ENCODE results near the gene NCR3LG1. TPM values are rescaled to one million over a fixed set of nuclear protein-coding genes. Genes with fewer than 3 reads are reported as not detected.

NCR3LG1 gene
- total and polyA plus RNA-seq, 2 donors (not counting 1 experiment from before 2014, with no cell fraction given): 0.12 to 0.64 TPM

DNA sequence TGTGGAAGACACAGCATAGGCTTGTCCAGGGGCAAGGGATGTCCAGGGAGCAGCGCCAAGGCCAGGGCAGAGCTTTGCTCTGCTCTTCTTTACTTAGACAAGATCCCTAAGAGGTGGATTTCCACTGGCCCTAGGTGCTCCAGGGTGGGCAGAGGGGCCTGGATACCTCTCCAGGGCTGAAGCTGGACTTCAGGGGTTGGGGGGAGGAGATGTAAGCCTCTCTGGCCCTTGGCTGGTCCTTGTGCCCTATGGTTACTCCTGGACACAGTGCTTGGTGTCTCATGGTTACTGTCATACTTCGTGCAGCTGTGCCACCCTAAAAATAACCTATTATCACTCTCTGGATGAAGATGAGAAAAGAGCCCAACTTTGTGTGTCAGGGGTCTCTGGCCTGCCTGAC, 49.7 kb downstream of the NCR3LG1 start:
- Histone ChIP-seq H3K36me3 (replicated peaks in 1 of 2; ENCODE audit: control extremely low read depth in 1 of 2, control insufficient read depth in 1 of 2, extremely low read depth in 1 of 2, insufficient read depth in 2 of 2, low read length in 1 of 2) (no peaks in the 10 kb centered on the region), H3K4me3 (ENCODE audit: control extremely low read depth in 1 of 5, extremely low read depth in 1 of 5, insufficient read depth in 1 of 5, low read depth in 2 of 5, low read length in 4 of 5) (no peak overlapping the region), H3K27me3 (replicated peaks in 1 of 4; ENCODE audit: control extremely low read depth in 1 of 4, control insufficient read depth in 3 of 4, insufficient read depth in 4 of 4, low read length in 3 of 4) (no peaks in the 10 kb centered on the region), H3K9ac (ENCODE audit: low read length) (peak overlapping the region; percentile 47), H3K9me3 (ENCODE audit: control extremely low read depth in 1 of 3, control insufficient read depth in 2 of 3, insufficient read depth in 1 of 3, low read length in 2 of 3) (no peaks in the 10 kb centered on the region), H3K79me2 (ENCODE audit: control insufficient read depth, insufficient read depth, low read length) (no peaks in the 10 kb centered on the region), H3K4me1 (ENCODE audit: control insufficient read depth in 2 of 2, insufficient read depth in 2 of 2, low read length in 2 of 2) (peaks cover 13 to 26% of the 10 kb centered on the region in 2 donors), H3K27ac (ENCODE audit: low read length in 2 of 2) (peak overlapping the region; percentile 43 to 67), H2AFZ (ENCODE audit: insufficient read depth, low read depth, low read length, poor library complexity, severe bottlenecking) (peak overlapping the region; percentile 30), H3K4me2 (replicated peaks; ENCODE audit: low read depth, low read length, poor library complexity, severe bottlenecking) (peak overlapping the region; percentile 51), H4K20me1 (ENCODE audit: control insufficient read depth, insufficient read depth, low read length, poor library complexity, severe bottlenecking) (no peaks in the 10 kb centered on the region)
- Mint-ChIP-seq H3K9me3 (ENCODE audit: insufficient read depth) (no peaks in the 10 kb centered on the region), H3K4me1 (peaks cover 19% of the 10 kb centered on the region), H3K27me3 (no peaks in the 10 kb centered on the region), H3K4me3 (no peak overlapping the region), H3K27ac (peak overlapping the region; percentile 77)
- no peak for TF ChIP-seq EZH2 (IDR thresholded peaks at IDR 0.05; ENCODE audit: borderline replicate concordance, insufficient read depth, low read depth, low read length, poor library complexity, severe bottlenecking)
- TF ChIP-seq, protein P1, sequence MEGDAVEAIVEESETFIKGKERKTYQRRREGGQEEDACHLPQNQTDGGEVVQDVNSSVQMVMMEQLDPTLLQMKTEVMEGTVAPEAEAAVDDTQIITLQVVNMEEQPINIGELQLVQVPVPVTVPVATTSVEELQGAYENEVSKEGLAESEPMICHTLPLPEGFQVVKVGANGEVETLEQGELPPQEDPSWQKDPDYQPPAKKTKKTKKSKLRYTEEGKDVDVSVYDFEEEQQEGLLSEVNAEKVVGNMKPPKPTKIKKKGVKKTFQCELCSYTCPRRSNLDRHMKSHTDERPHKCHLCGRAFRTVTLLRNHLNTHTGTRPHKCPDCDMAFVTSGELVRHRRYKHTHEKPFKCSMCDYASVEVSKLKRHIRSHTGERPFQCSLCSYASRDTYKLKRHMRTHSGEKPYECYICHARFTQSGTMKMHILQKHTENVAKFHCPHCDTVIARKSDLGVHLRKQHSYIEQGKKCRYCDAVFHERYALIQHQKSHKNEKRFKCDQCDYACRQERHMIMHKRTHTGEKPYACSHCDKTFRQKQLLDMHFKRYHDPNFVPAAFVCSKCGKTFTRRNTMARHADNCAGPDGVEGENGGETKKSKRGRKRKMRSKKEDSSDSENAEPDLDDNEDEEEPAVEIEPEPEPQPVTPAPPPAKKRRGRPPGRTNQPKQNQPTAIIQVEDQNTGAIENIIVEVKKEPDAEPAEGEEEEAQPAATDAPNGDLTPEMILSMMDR (IDR thresholded peaks at IDR 0.05): no peak
- DNase-seq (no peak), ATAC-seq (ENCODE audit: low read depth) (no peak)
- WGBS (ENCODE audit: insufficient coverage): 100% methylated on average over 1 of the region's 2 CpGs
- ChIA-PET CTCF (interaction anchor here (2.3 kb wide), 1 partner anchor 12 kb away, joined by 8 read pairs; the partner anchor contains the start of gene KCNJ11), POLR2A (no interaction called here)
- intact Hi-C loops (cut with micrococcal nuclease): no loop called here

DNA sequence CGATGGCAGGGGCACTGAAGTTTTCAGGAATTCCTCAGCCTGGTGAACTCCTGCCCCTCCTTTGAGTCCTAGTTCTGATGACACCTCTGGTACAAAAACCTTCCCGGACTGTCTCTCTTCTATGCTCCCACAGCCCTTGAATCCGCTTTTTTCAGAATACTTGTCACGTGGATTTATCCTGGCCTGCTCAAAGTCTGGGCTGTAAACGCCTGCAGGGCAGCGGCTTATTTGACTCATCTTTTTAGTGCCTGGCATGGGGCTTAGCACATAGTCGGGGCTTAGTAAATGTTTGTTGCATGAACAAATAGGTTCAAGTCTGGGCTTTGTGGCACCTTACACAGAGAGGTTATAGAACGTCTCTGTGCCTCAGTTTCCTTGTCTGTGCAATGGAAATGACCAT, 50.2 kb downstream of the NCR3LG1 start:
- ATAC-seq (ENCODE audit: low read depth): no peak
- no peak for DNase-seq
- no peaks in the 10 kb centered on the region for H3K79me2 ChIP-seq (ENCODE audit: control insufficient read depth, insufficient read depth, low read length)
- Mint-ChIP-seq H3K27me3 (no peaks in the 10 kb centered on the region), H3K27ac (no peak overlapping the region), H3K4me3 (no peak overlapping the region), H3K4me1 (peaks cover 19% of the 10 kb centered on the region), H3K9me3 (ENCODE audit: insufficient read depth) (no peaks in the 10 kb centered on the region)
- H3K27ac ChIP-seq (ENCODE audit: low read length in 2 of 2): no peak overlapping the region
- H2AFZ ChIP-seq (ENCODE audit: insufficient read depth, low read depth, low read length, poor library complexity, severe bottlenecking): no peak overlapping the region
- H3K4me1 ChIP-seq (ENCODE audit: control insufficient read depth in 2 of 2, insufficient read depth in 2 of 2, low read length in 2 of 2): peaks cover 13 to 26% of the 10 kb centered on the region in 2 donors
- POLR2A ChIA-PET: no interaction called here
- no peak for TF ChIP-seq EZH2 (IDR thresholded peaks at IDR 0.05; ENCODE audit: borderline replicate concordance, insufficient read depth, low read depth, low read length, poor library complexity, severe bottlenecking)
- TF ChIP-seq, protein P1 (IDR thresholded peaks at IDR 0.05): no peak
- intact Hi-C loops (cut with micrococcal nuclease): no loop called here
- no peaks in the 10 kb centered on the region for H3K36me3 ChIP-seq (replicated peaks in 1 of 2; ENCODE audit: control extremely low read depth in 1 of 2, control insufficient read depth in 1 of 2, extremely low read depth in 1 of 2, insufficient read depth in 2 of 2, low read length in 1 of 2)
- H3K9me3 ChIP-seq (ENCODE audit: control extremely low read depth in 1 of 3, control insufficient read depth in 2 of 3, insufficient read depth in 1 of 3, low read length in 2 of 3): no peaks in the 10 kb centered on the region
- CTCF ChIA-PET: interaction anchor here (2.3 kb wide), 1 partner anchor 13 kb away, joined by 8 read pairs; the partner anchor contains the start of gene KCNJ11
- H4K20me1 ChIP-seq (ENCODE audit: control insufficient read depth, insufficient read depth, low read length, poor library complexity, severe bottlenecking): no peaks in the 10 kb centered on the region
- WGBS (ENCODE audit: insufficient coverage): 96% methylated on average over 8 of the region's 8 CpGs
- no peak overlapping the region for H3K4me2 ChIP-seq (replicated peaks; ENCODE audit: low read depth, low read length, poor library complexity, severe bottlenecking)
- no peak overlapping the region for H3K9ac ChIP-seq (ENCODE audit: low read length)
- H3K4me3 ChIP-seq (ENCODE audit: control extremely low read depth in 1 of 5, extremely low read depth in 1 of 5, insufficient read depth in 1 of 5, low read depth in 2 of 5, low read length in 4 of 5): no peak overlapping the region
- H3K27me3 ChIP-seq (replicated peaks in 1 of 4; ENCODE audit: control extremely low read depth in 1 of 4, control insufficient read depth in 3 of 4, insufficient read depth in 4 of 4, low read length in 3 of 4): no peaks in the 10 kb centered on the region
